Stomach (tissue), 4 donors: Measurements from ENCODE around the gene AMIGO3.

Experiments used
- EP300 ChIP-seq: sonication (generic); formaldehyde crosslinking; IDR thresholded peaks from one replicate; pipeline ENCODE4 v1.6.1; 2017; ENCODE audit warnings: antibody characterized with exemption
- POLR2A ChIP-seq, 4 donors: fragments of 450-650 bp; IDR thresholded peaks; one replicate each; pipeline ENCODE4 v1.6.1; 2016; ENCODE audit warnings: antibody characterized with exemption in 4 of 4, control low read depth in 2 of 4, mild to moderate bottlenecking in 1 of 4, moderate library complexity in 1 of 4
- TF ChIP-seq, protein P1 (sequence below), 7 experiments: fragments of 450-650 bp in 4 of 7; fragments of 200-600 bp in 3 of 7; sonication (generic) in 3 of 7; IDR thresholded peaks; one replicate each; pipeline ENCODE4 v1.5.1; 2016 to 2019; ENCODE audit warnings: antibody characterized with exemption in 7 of 7, control low read depth in 2 of 7, mild to moderate bottlenecking in 1 of 7

DNA sequence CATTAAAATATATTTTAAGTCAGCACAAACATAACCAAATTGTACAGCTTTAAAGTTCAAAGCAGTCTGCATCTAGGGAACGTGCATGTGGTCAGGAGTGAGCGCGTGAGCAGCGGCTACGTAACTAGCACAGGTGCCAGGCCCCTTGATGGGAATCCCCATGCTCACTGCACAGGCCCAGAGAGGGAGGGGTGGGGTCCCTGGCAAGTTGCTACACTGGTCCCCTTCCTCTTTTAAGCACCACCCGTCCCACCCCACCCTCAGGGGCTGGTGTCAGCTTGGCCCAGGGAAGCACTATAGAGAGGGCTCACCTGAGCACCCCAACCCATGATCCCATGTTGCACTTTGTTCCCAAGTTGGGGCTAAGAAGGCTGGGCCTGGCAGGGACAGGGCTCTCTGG is 5.1 kb upstream of the AMIGO3 start:
- TF ChIP-seq, protein P1, sequence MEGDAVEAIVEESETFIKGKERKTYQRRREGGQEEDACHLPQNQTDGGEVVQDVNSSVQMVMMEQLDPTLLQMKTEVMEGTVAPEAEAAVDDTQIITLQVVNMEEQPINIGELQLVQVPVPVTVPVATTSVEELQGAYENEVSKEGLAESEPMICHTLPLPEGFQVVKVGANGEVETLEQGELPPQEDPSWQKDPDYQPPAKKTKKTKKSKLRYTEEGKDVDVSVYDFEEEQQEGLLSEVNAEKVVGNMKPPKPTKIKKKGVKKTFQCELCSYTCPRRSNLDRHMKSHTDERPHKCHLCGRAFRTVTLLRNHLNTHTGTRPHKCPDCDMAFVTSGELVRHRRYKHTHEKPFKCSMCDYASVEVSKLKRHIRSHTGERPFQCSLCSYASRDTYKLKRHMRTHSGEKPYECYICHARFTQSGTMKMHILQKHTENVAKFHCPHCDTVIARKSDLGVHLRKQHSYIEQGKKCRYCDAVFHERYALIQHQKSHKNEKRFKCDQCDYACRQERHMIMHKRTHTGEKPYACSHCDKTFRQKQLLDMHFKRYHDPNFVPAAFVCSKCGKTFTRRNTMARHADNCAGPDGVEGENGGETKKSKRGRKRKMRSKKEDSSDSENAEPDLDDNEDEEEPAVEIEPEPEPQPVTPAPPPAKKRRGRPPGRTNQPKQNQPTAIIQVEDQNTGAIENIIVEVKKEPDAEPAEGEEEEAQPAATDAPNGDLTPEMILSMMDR (IDR thresholded peaks at IDR 0.05): no peak
- TF ChIP-seq POLR2A (IDR thresholded peaks at IDR 0.05): no peak
- no peak for TF ChIP-seq EP300
